Osteocyte (in vitro differentiated cells): Measurements from ENCODE around the gene CWC22. TPM values are rescaled to one million over a fixed set of nuclear protein-coding genes. Genes with fewer than 3 reads are reported as not detected.

Source experiments
- DNase-seq: peaks from one replicate; pipeline ENCODE4 v3.0.0; 2021; ENCODE audit warnings: mixed read lengths; ENCODE audit not compliant: unreplicated experiment; ENCODE audit errors: extremely low spot score
- H3K27ac Mint-ChIP-seq: one replicate; pipeline ENCODE4 v1.8.0; 2021; ENCODE audit warnings: mild to moderate bottlenecking, mixed read lengths; ENCODE audit not compliant: unreplicated experiment
- H3K27me3 Mint-ChIP-seq: one replicate; pipeline ENCODE4 v1.8.0; 2021; ENCODE audit warnings: mixed read lengths; ENCODE audit not compliant: unreplicated experiment
- H3K36me3 Mint-ChIP-seq: one replicate; pipeline ENCODE4 v1.8.0; 2021; ENCODE audit warnings: mixed read lengths; ENCODE audit not compliant: unreplicated experiment
- H3K4me1 Mint-ChIP-seq: one replicate; pipeline ENCODE4 v1.8.0; 2021; ENCODE audit warnings: mixed read lengths; ENCODE audit not compliant: unreplicated experiment
- H3K4me3 Mint-ChIP-seq: one replicate; pipeline ENCODE4 v1.8.0; 2021; ENCODE audit warnings: mild to moderate bottlenecking, moderate library complexity, mixed read lengths; ENCODE audit not compliant: unreplicated experiment
- H3K9me3 Mint-ChIP-seq: one replicate; pipeline ENCODE4 v1.8.0; 2021; ENCODE audit warnings: mixed read lengths; ENCODE audit not compliant: unreplicated experiment
- CTCF ChIP-seq: fragments of 200-600 bp; sonication (generic); IDR thresholded peaks from 2 replicates; pipeline ENCODE4 v1.5.0; 2021; ENCODE audit warnings: antibody characterized with exemption, mild to moderate bottlenecking, moderate library complexity
- total RNA-seq: library from RNA; stranded (reverse); gene quantifications from 2 replicates; pipeline ENCODE4 v1.2.1, GENCODE V29; 2021

CWC22 gene
- total RNA-seq, 1 donor from 2014 or later: 20.1 TPM

- Mint-ChIP-seq H3K4me3 (no peak overlapping the region), H3K36me3 (peaks cover 19% of the 10 kb centered on the region), H3K9me3 (peaks cover 48% of the 10 kb centered on the region), H3K27me3 (peaks cover 4% of the 10 kb centered on the region), H3K27ac (no peak overlapping the region), H3K4me1 (peaks cover 11% of the 10 kb centered on the region)
- no peak for DNase-seq
- TF ChIP-seq CTCF: no peak
Observed at GRCh38 chr2:180029575-180029974, 22.5 kb upstream of the CWC22 start.

DNA sequence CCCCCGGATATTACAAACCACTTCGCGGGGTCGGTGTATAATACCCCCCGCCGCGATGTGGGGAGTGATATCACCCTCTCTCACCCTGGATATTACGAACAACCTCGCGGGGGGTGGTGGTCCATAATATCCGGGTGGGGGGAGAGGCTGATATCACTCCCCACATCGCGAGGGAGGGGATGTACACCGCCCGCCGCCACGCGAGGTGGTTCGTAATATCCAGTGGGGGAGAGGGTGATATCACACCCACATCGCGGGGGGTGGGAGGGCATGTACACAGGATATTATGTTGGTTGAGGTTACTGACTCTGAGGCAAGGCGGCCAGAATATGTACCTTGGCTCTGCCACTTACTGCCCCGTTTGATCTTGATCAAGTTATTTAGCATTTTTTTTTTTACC lies 14.8 kb upstream of the CWC22 start:
- Mint-ChIP-seq H3K9me3 (no peaks in the 10 kb centered on the region), H3K27ac (no peak overlapping the region), H3K4me3 (no peak overlapping the region), H3K27me3 (peaks cover 6% of the 10 kb centered on the region), H3K4me1 (peaks cover 22% of the 10 kb centered on the region), H3K36me3 (peaks cover 2% of the 10 kb centered on the region)
- DNase-seq: no peak
- TF ChIP-seq CTCF: no peak

DNA sequence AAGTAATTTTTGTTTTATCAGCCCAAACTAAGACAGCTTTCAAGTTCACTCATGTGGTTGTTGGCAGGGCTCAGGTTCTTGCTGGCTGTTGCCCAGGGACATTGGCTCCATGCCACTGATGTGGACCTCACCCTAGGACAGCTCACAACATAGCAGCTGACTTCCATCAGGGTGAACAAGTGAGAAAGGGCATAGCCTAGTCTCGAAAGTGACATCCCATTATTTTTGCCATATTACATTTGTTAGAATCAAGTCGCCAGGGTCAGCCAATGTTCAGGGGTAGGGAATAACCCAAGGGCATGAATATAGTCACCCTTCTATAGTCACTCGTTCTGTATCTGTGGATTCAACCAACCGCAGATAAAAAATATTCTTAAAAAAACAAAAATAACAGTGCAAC lies 10.7 kb upstream of the CWC22 start:
- Mint-ChIP-seq H3K27me3 (no peaks in the 10 kb centered on the region), H3K9me3 (no peaks in the 10 kb centered on the region), H3K4me3 (no peak overlapping the region), H3K36me3 (no peaks in the 10 kb centered on the region), H3K4me1 (peaks cover 44% of the 10 kb centered on the region), H3K27ac (peak overlapping the region; percentile 96)
- TF ChIP-seq CTCF: no peak
- DNase-seq: peak; percentile 87

DNA sequence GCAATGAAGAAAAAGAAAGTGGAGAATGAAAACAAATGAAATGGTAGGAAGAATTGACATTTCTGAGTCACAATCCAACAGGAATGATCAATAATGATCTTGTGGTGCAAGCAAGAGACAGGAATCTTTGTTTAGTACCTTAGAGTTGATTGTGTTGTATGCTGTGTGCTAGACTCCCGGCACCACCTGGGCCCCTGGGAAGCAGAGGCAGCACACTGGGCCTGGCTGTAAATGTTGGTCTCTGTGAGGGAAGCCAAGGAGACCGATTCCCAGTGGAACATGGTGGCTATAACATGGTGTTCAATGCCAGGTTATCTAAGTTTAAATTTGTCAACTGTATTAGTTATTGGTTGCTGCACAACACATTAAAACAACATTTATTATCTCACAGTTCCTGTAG lies 9.8 kb upstream of the CWC22 start:
- Mint-ChIP-seq H3K27ac (peak overlapping the region; percentile 96), H3K9me3 (no peaks in the 10 kb centered on the region), H3K4me1 (peaks cover 44% of the 10 kb centered on the region), H3K36me3 (no peaks in the 10 kb centered on the region), H3K4me3 (peak overlapping the region; percentile 24), H3K27me3 (no peaks in the 10 kb centered on the region)
- TF ChIP-seq CTCF: no peak
- DNase-seq: no peak

DNA sequence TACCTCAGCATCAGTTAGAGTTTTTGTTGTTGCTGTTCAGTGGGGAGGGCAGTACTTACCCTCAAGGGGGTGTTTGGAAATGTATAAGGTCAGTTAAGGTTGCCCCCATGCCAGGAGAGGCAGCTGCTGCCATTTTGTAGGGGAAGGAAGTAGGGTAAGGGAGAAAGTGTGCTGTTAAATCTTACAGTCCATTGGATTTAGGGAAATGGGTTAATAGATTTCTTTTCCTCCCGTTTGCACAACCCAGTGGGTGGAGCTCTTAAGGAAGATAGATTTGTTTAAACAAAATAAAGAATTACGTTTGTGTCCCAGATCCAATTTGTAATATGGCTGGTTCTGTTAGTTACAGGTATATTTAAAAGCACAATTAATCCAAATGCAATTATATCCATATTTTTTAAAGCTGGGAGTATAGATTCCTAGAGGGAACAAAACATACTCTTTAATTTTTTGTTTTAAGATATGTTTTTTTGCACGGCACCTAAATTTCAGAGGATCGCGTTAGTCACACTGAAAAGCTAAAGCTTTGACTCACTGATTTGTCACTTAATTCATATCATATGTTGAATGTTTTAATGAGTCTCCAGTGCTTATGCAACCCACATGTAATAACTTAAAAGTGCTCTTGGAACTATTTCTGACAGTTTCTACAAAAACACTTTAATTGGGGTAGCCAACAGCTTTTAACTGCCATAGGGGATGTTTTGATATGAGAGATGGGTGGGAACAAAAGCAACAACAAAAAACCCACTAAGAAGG lies 9.0 kb upstream of the CWC22 start:
- H3K4me3 Mint-ChIP-seq: peak overlapping the region; percentile 24
- H3K36me3 Mint-ChIP-seq: no peaks in the 10 kb centered on the region
- H3K4me1 Mint-ChIP-seq: peaks cover 44% of the 10 kb centered on the region
- H3K27me3 Mint-ChIP-seq: no peaks in the 10 kb centered on the region
- DNase-seq: no peak
- peak overlapping the region; percentile 96 for H3K27ac Mint-ChIP-seq
- no peaks in the 10 kb centered on the region for H3K9me3 Mint-ChIP-seq
- TF ChIP-seq CTCF: no peak
